H9 (cell line): ENCODE results near the gene TCEA3. TPM values are rescaled to one million over a fixed set of nuclear protein-coding genes. Genes with fewer than 3 reads are reported as not detected.

Experiments
- DNase-seq: peaks from one replicate; pipeline ENCODE4 v3.0.0-alpha.2; 2017
- H2AFZ ChIP-seq: one replicate; pipeline ENCODE4 v1.6.1; 2013; ENCODE audit warnings: mild to moderate bottlenecking, low read length, control low read depth, moderate library complexity
- H2AK5ac ChIP-seq: 2 replicates; pipeline ENCODE4 v1.6.1; 2013; ENCODE audit warnings: low read length, control low read depth, mixed read lengths; ENCODE audit not compliant: insufficient read length
- H2BK120ac ChIP-seq: one replicate; pipeline ENCODE4 v1.6.1; 2013; ENCODE audit warnings: low read depth, mild to moderate bottlenecking, low read length, control low read depth, inconsistent platforms; ENCODE audit not compliant: poor library complexity, severe bottlenecking
- H2BK12ac ChIP-seq: 2 replicates; pipeline ENCODE4 v1.6.1; 2013; ENCODE audit warnings: low read length, control low read depth, mixed read lengths, low read depth; ENCODE audit not compliant: insufficient read length
- H2BK15ac ChIP-seq: 2 replicates; pipeline ENCODE4 v1.6.1; 2013; ENCODE audit warnings: low read depth, low read length, control low read depth
- H2BK20ac ChIP-seq: one replicate; pipeline ENCODE4 v1.6.1; 2013; ENCODE audit warnings: low read depth, mild to moderate bottlenecking, low read length, control low read depth, inconsistent platforms; ENCODE audit not compliant: poor library complexity, severe bottlenecking
- H2BK5ac ChIP-seq: 2 replicates; pipeline ENCODE4 v1.6.1; 2013; ENCODE audit warnings: low read length, control low read depth, mixed read lengths; ENCODE audit not compliant: insufficient read length
- H3K14ac ChIP-seq: 2 replicates; pipeline ENCODE4 v1.6.1; 2013; ENCODE audit warnings: low read length, control low read depth; ENCODE audit not compliant: insufficient read depth
- H3K18ac ChIP-seq: 2 replicates; pipeline ENCODE4 v1.6.1; 2013; ENCODE audit warnings: low read depth, mild to moderate bottlenecking, mixed read lengths, low read length, control low read depth; ENCODE audit not compliant: insufficient read length
- H3K23ac ChIP-seq: 2 replicates; pipeline ENCODE4 v1.6.1; 2013; ENCODE audit warnings: low read length, control low read depth, mixed read lengths, low read depth; ENCODE audit not compliant: insufficient read length
- H3K23me2 ChIP-seq: 2 replicates; pipeline ENCODE4 v1.6.1; 2013; ENCODE audit warnings: low read depth, mild to moderate bottlenecking, mixed read lengths, low read length, control low read depth; ENCODE audit not compliant: insufficient read length, poor library complexity, severe bottlenecking
- H3K27ac ChIP-seq: 2 replicates; pipeline ENCODE4 v1.5.1; 2013; ENCODE audit warnings: low read length, control low read depth, mixed read lengths, low read depth; ENCODE audit not compliant: insufficient read length
- H3K27me3 ChIP-seq: 2 replicates; pipeline ENCODE4 v1.6.1; 2013; ENCODE audit warnings: low read length, control low read depth, inconsistent platforms; ENCODE audit not compliant: insufficient read depth
- H3K4ac ChIP-seq: 2 replicates; pipeline ENCODE4 v1.6.1; 2013; ENCODE audit warnings: low read depth, mild to moderate bottlenecking, control low read depth, inconsistent platforms, low read length, moderate library complexity
- H3K4me1 ChIP-seq: 2 replicates; pipeline ENCODE4 v1.6.1; 2013; ENCODE audit warnings: low read length, control low read depth, inconsistent platforms; ENCODE audit not compliant: insufficient read depth
- H3K4me2 ChIP-seq: 2 replicates; pipeline ENCODE4 v1.6.1; 2013; ENCODE audit warnings: low read length, control low read depth, mixed read lengths; ENCODE audit not compliant: insufficient read length, insufficient read depth
- H3K56ac ChIP-seq: 2 replicates; pipeline ENCODE4 v1.6.1; 2013; ENCODE audit warnings: low read depth, mild to moderate bottlenecking, mixed read lengths, low read length, control low read depth; ENCODE audit not compliant: insufficient read length
- H3K79me1 ChIP-seq: 2 replicates; pipeline ENCODE4 v1.6.1; 2013; ENCODE audit warnings: low read depth, mild to moderate bottlenecking, moderate library complexity, low read length, control low read depth, inconsistent platforms; ENCODE audit not compliant: insufficient read depth, poor library complexity, severe bottlenecking
- H3K79me2 ChIP-seq: 2 replicates; pipeline ENCODE4 v1.6.1; 2013; ENCODE audit warnings: low read length, control low read depth, inconsistent platforms; ENCODE audit not compliant: insufficient read depth
- H3K9ac ChIP-seq: 2 replicates; pipeline ENCODE4 v1.6.1; 2013; ENCODE audit warnings: low read length, control low read depth, mixed read lengths; ENCODE audit not compliant: insufficient read length; ENCODE audit errors: extremely low read depth
- H3K9me3 ChIP-seq: one replicate; pipeline ENCODE4 v1.6.1; 2013; ENCODE audit warnings: low read depth, low read length, inconsistent platforms; ENCODE audit not compliant: control insufficient read depth
- H3T11ph ChIP-seq: one replicate; pipeline ENCODE4 v1.6.1; 2013; ENCODE audit warnings: mild to moderate bottlenecking, low read length, control low read depth, inconsistent platforms
- H4K20me1 ChIP-seq: one replicate; pipeline ENCODE4 v1.6.1; 2013; ENCODE audit not compliant: control insufficient read depth, insufficient read length, insufficient read depth
- H4K5ac ChIP-seq: 2 replicates; pipeline ENCODE4 v1.6.1; 2013; ENCODE audit warnings: low read depth, mild to moderate bottlenecking, mixed read lengths, low read length, control low read depth; ENCODE audit not compliant: insufficient read length
- H4K8ac ChIP-seq: replicated peaks from 2 replicates; pipeline ENCODE4 v1.6.1; 2013; ENCODE audit warnings: low read length, control low read depth, mixed read lengths, low read depth; ENCODE audit not compliant: insufficient read length
- H4K91ac ChIP-seq: 2 replicates; pipeline ENCODE4 v1.6.1; 2013; ENCODE audit warnings: low read depth, mild to moderate bottlenecking, moderate library complexity, mixed read lengths, low read length, control low read depth; ENCODE audit not compliant: insufficient read length
- H3K27ac Mint-ChIP-seq, 3 experiments: 2 replicates in 2 of 3; 3 replicates in 1 of 3; pipeline ENCODE4 v1.8.0; 2020 to 2021; ENCODE audit warnings: mixed read lengths in 3 of 3, mild to moderate bottlenecking in 1 of 3, moderate library complexity in 1 of 3
- H3K27me3 Mint-ChIP-seq: 2 replicates; pipeline ENCODE4 v1.8.0; 2021; ENCODE audit warnings: low read depth, mild to moderate bottlenecking, moderate library complexity, mixed read lengths
- H3K36me3 Mint-ChIP-seq, 3 experiments: 2 replicates in 2 of 3; 3 replicates in 1 of 3; pipeline ENCODE4 v1.8.0; 2020 to 2021; ENCODE audit warnings: low read depth in 3 of 3, mixed read lengths in 3 of 3; ENCODE audit not compliant: insufficient read depth in 1 of 3
- H3K4me1 Mint-ChIP-seq, 2 experiments: 2 replicates each; pipeline ENCODE4 v1.8.0; 2020; ENCODE audit warnings: mixed read lengths in 2 of 2
- H3K4me3 Mint-ChIP-seq, 2 experiments: 2 replicates in 1 of 2; 3 replicates in 1 of 2; pipeline ENCODE4 v1.8.0; 2020 to 2021; ENCODE audit warnings: mild to moderate bottlenecking in 2 of 2, mixed read lengths in 2 of 2, moderate library complexity in 1 of 2
- H3K9me3 Mint-ChIP-seq, 2 experiments: 2 replicates in 1 of 2; 3 replicates in 1 of 2; pipeline ENCODE4 v1.8.0; 2020; ENCODE audit warnings: mild to moderate bottlenecking in 2 of 2, mixed read lengths in 2 of 2, moderate library complexity in 1 of 2
- CTCF ChIP-seq: fragments of 200-600 bp; sonication (generic); conservative IDR thresholded peaks from 3 replicates; pipeline ENCODE4 v1.8.0; 2021; ENCODE audit warnings: antibody characterized with exemption, mild to moderate bottlenecking
- WGBS: extraction: QIAGEN DNeasy Blood & Tissue Kit; methylation state at CpG from one replicate; pipeline ENCODE4 v1.1.7; 2013; ENCODE audit warnings: missing lambda C conversion rate, low lambda C conversion rate, mixed read lengths; ENCODE audit not compliant: insufficient read length; ENCODE audit errors: extremely low coverage; 5-methylcytosine and 5-hydroxymethylcytosine counted together
- total RNA-seq: library from RNA; stranded (reverse); gene quantifications from 2 replicates; pipeline ENCODE4 v1.2.1, GENCODE V29; 2021

Gene TCEA3
- total RNA-seq, 1 experiment from 2014 or later, result 0.37 TPM

GRCh38 chr1:23442751-23443150, 18.2 kb upstream of the TCEA3 start:
- Histone ChIP-seq H3K79me2 (no peaks in the 10 kb centered on the region), H3K4ac (no peak overlapping the region), H3K4me2 (no peak overlapping the region), H2BK20ac (no peak overlapping the region), H2BK12ac (no peak overlapping the region), H2AFZ (no peak overlapping the region), H3K9ac (no peak overlapping the region), H4K20me1 (no peaks in the 10 kb centered on the region), H2AK5ac (no peak overlapping the region), H3K4me1 (no peaks in the 10 kb centered on the region), H4K5ac (no peak overlapping the region), H4K91ac (no peak overlapping the region), H3K27me3 (no peaks in the 10 kb centered on the region), H2BK120ac (no peak overlapping the region), H3K18ac (no peak overlapping the region), H3K14ac (no peak overlapping the region), H3K27ac (no peak overlapping the region), H3T11ph (no peak overlapping the region), H3K9me3 (no peaks in the 10 kb centered on the region), H3K56ac (no peak overlapping the region), H2BK15ac (no peak overlapping the region), H2BK5ac (no peak overlapping the region), H3K79me1 (no peaks in the 10 kb centered on the region), H3K23ac (no peak overlapping the region), H3K23me2 (no peaks in the 10 kb centered on the region), H4K8ac (no peak overlapping the region)
- H3K27me3 Mint-ChIP-seq, result no peaks in the 10 kb centered on the region; the same call in none of the 2 replicates
- H3K27ac Mint-ChIP-seq, result no peak overlapping the region; a peak in 1 of 7 replicates
- TF ChIP-seq CTCF, result no peak
- no peaks in the 10 kb centered on the region for H3K9me3 Mint-ChIP-seq
- H3K4me1 Mint-ChIP-seq, result peaks cover 0 to 3% of the 10 kb centered on the region in 2 experiments; a peak in 2 of 4 replicates
- DNase-seq, result no peak
- H3K36me3 Mint-ChIP-seq, result peaks cover 9 to 25% (median 13%) of the 10 kb centered on the region in 3 experiments; a peak in 5 of 7 replicates
- WGBS, result no CpG with 5 or more reads among the region's 3 CpGs
- H3K4me3 Mint-ChIP-seq, result no peak overlapping the region
